Heart left ventricle (tissue), 13 donors: ENCODE data around the gene TERC.

ENCODE experiments used
- CTCF ChIP-seq, 12 donors: fragments of 200-600 bp; sonication (generic) in 4 of 12; IDR thresholded peaks; one replicate each; pipeline versions ENCODE4 v1.5.0 to v1.8.0; 2018 to 2022; ENCODE audit warnings: antibody characterized with exemption in 12 of 12, mild to moderate bottlenecking in 5 of 12
- POLR2A ChIP-seq, 2 donors: fragments of 450-650 bp; IDR thresholded peaks; one replicate each; pipeline ENCODE4 v1.6.1; 2017; ENCODE audit warnings: antibody characterized with exemption in 2 of 2, mild to moderate bottlenecking in 2 of 2, moderate library complexity in 2 of 2
- donor health status: ischemic (EF 13 %, LVEDD 7.1; RV severe dilation, severe dysfunction).
- donor health status: DM: no; HTN: yes; CAD: no.
- donor health status: DM: no; HTN: no; CAD: no.
- donor health status: ischemic (EF 25% LVEDD 6.9; RV normal size, moderate dysfunction).
- donor health status: ischemic (EF 25% LVEDD 5.7; RV mildly dilated, moderate dysfunction).
- donor health status: ischemic (EF 35%, LVEDD 5.7; RV mildly dilated, moderate dysfunction).
- donor health status: nonischemic (EF 11% LVEDD 7.7; RV severe dilation, severe dysfunction).
- donor health status: DM: yes; HTN: yes; CAD: no.
- donor health status: PGD.
- donor health status: ischemic (EF 29% LVEDD 5.4; RV normal size, mild dysfunction).
- donor health status: nonischemic (EF 23%, LVEDD 6.1; RV moderate dilation, normal function).

GRCh38 chr3:169780742-169781141 is 15.9 kb upstream of the TERC start:
- no peak for TF ChIP-seq CTCF (IDR thresholded peaks at IDR 0.05)
- no peak for TF ChIP-seq POLR2A (IDR thresholded peaks at IDR 0.05)
